HepG2 (cell line): ENCODE data around the gene RAB39A.

Experiments
- ATF1 ChIP-seq: IDR thresholded peaks from 2 replicates; pipeline ENCODE4 v1.6.1; 2016; ENCODE audit warnings: mild to moderate bottlenecking, control low read depth
- ATF4 ChIP-seq, 2 experiments: fragments of 450-650 bp in 1 of 2; sonication (generic) in 1 of 2; formaldehyde crosslinking; IDR thresholded peaks; 2 replicates each; pipeline versions ENCODE4 v1.5.0 to v1.8.0; 2020 to 2022; ENCODE audit warnings: mild to moderate bottlenecking in 1 of 2, missing genetic modification reagents in 1 of 2
- HNRNPLL ChIP-seq: fragments of 200-400 bp; formaldehyde crosslinking; IDR thresholded peaks from 2 replicates; pipeline ENCODE4 v1.6.1; 2017; ENCODE audit warnings: mild to moderate bottlenecking, low read depth, low read length; ENCODE audit not compliant: poor library complexity, severe bottlenecking

- TF ChIP-seq ATF1 (no peak), ATF4 (CRISPR knock-in tag; IDR thresholded peaks at IDR 0.05) (no peak), HNRNPLL (no peak)
These were observed 689 bp upstream of the RAB39A start for GRCh38 chr11:107927559-107927958.
